Measurements from ENCODE around the gene MED15. TPM values are rescaled to one million over a fixed set of nuclear protein-coding genes. Genes with fewer than 3 reads are reported as not detected.

The MED15 gene
- total RNA-seq, 1 experiment from 2014 or later, result 94.7 TPM

GRCh38 chr22:20561882-20562281 is 54.5 kb downstream of the MED15 start:
- H3K27me3 ChIP-seq (replicated peaks; ENCODE audit: control insufficient read depth, insufficient read depth, low read length), result no peaks in the 10 kb centered on the region
- Mint-ChIP-seq H3K9me3 (ENCODE audit: unreplicated experiment) (no peaks in the 10 kb centered on the region), H3K36me3 (ENCODE audit: insufficient read depth, unreplicated experiment) (peaks cover 84% of the 10 kb centered on the region), H3K27me3 (ENCODE audit: insufficient read depth, unreplicated experiment) (no peaks in the 10 kb centered on the region), H3K27ac (ENCODE audit: unreplicated experiment) (no peak overlapping the region), H3K4me1 (ENCODE audit: low read depth, unreplicated experiment) (no peaks in the 10 kb centered on the region), H3K4me3 (ENCODE audit: unreplicated experiment) (no peak overlapping the region)
- DNase-seq, result no peak
- peaks cover 5% of the 10 kb centered on the region for H3K36me3 ChIP-seq (ENCODE audit: control insufficient read depth, insufficient read depth, low read length)
- ChIA-PET CTCF (no interaction called here), POLR2A (no interaction called here)
- peaks cover 5% of the 10 kb centered on the region; the same call in 1 of the 2 replicates for H3K9me3 ChIP-seq
- no peaks in the 10 kb centered on the region for H3K4me1 ChIP-seq
- H3K4me3 ChIP-seq (ENCODE audit: low read depth, low read length), result no peak overlapping the region
- TF ChIP-seq CTCF (IDR thresholded peaks at IDR 0.05; ENCODE audit: insufficient read depth in 1 of 2, low read depth in 1 of 2, low read length in 1 of 2, severe bottlenecking in 1 of 2, unreplicated experiment in 1 of 2), result no peak
- intact Hi-C loops (cut with micrococcal nuclease; ENCODE audit: unreplicated experiment), result no loop called here
- no TSS peak for BruUV-seq (replicated peaks)

GRCh38 chr22:20562607-20563465 is 55.4 kb downstream of the MED15 start:
- TF ChIP-seq CTCF (IDR thresholded peaks at IDR 0.05; ENCODE audit: insufficient read depth in 1 of 2, low read depth in 1 of 2, low read length in 1 of 2, severe bottlenecking in 1 of 2, unreplicated experiment in 1 of 2), result no peak
- H3K36me3 Mint-ChIP-seq (ENCODE audit: insufficient read depth, unreplicated experiment), result peaks cover 84% of the 10 kb centered on the region
- CTCF ChIA-PET, result interaction anchor here (0.7 kb wide), 1 partner anchor 15 kb away, joined by 3 read pairs; no protein-coding TSS in a partner anchor
- peaks cover 5% of the 10 kb centered on the region for H3K36me3 ChIP-seq (ENCODE audit: control insufficient read depth, insufficient read depth, low read length)
- H3K27ac Mint-ChIP-seq (ENCODE audit: unreplicated experiment), result no peak overlapping the region
- H3K4me1 ChIP-seq, result no peaks in the 10 kb centered on the region
- no peak overlapping the region for H3K4me3 ChIP-seq (ENCODE audit: low read depth, low read length)
- no TSS peak for BruUV-seq (replicated peaks)
- no peaks in the 10 kb centered on the region for H3K9me3 Mint-ChIP-seq (ENCODE audit: unreplicated experiment)
- H3K27me3 Mint-ChIP-seq (ENCODE audit: insufficient read depth, unreplicated experiment), result no peaks in the 10 kb centered on the region
- DNase-seq, result no peak
- H3K4me3 Mint-ChIP-seq (ENCODE audit: unreplicated experiment), result no peak overlapping the region
- H3K27me3 ChIP-seq (replicated peaks; ENCODE audit: control insufficient read depth, insufficient read depth, low read length), result no peaks in the 10 kb centered on the region
- H3K4me1 Mint-ChIP-seq (ENCODE audit: low read depth, unreplicated experiment), result peaks cover 6% of the 10 kb centered on the region
- intact Hi-C loops (cut with micrococcal nuclease; ENCODE audit: unreplicated experiment), result no loop called here
- POLR2A ChIA-PET, result no interaction called here
- peaks cover 5% of the 10 kb centered on the region; the same call in 1 of the 2 replicates for H3K9me3 ChIP-seq

GRCh38 chr22:20563466-20563906 is 56.1 kb downstream of the MED15 start:
- peaks cover 3% of the 10 kb centered on the region for H3K4me1 ChIP-seq
- H3K27me3 Mint-ChIP-seq (ENCODE audit: insufficient read depth, unreplicated experiment), result no peaks in the 10 kb centered on the region

More at GRCh38 chr22:20563466-20563906, 56.1 kb downstream of the MED15 start:
- Mint-ChIP-seq H3K9me3 (ENCODE audit: unreplicated experiment) (no peaks in the 10 kb centered on the region), H3K36me3 (ENCODE audit: insufficient read depth, unreplicated experiment) (peaks cover 84% of the 10 kb centered on the region), H3K27ac (ENCODE audit: unreplicated experiment) (no peak overlapping the region), H3K4me3 (ENCODE audit: unreplicated experiment) (no peak overlapping the region), H3K4me1 (ENCODE audit: low read depth, unreplicated experiment) (peaks cover 6% of the 10 kb centered on the region)
- no peak for DNase-seq
- Histone ChIP-seq H3K9me3 (peaks cover 5% of the 10 kb centered on the region; the same call in 1 of the 2 replicates), H3K27me3 (replicated peaks; ENCODE audit: control insufficient read depth, insufficient read depth, low read length) (no peaks in the 10 kb centered on the region), H3K36me3 (ENCODE audit: control insufficient read depth, insufficient read depth, low read length) (peaks cover 4% of the 10 kb centered on the region), H3K4me3 (ENCODE audit: low read depth, low read length) (no peak overlapping the region)
- no peak for TF ChIP-seq CTCF (IDR thresholded peaks at IDR 0.05; ENCODE audit: insufficient read depth in 1 of 2, low read depth in 1 of 2, low read length in 1 of 2, severe bottlenecking in 1 of 2, unreplicated experiment in 1 of 2)
- CTCF ChIA-PET, result interaction anchor here (1.0 kb wide), 1 partner anchor 20 kb away, joined by 3 read pairs; no protein-coding TSS in a partner anchor
- BruUV-seq (replicated peaks), result no TSS peak
- intact Hi-C loops (cut with micrococcal nuclease; ENCODE audit: unreplicated experiment), result no loop called here
- POLR2A ChIA-PET, result no interaction called here

All from Caco-2 (cell line).